CD4-positive, alpha-beta T cell (primary cell): ENCODE data around the gene PELI2. TPM values are rescaled to one million over a fixed set of nuclear protein-coding genes. Genes with fewer than 3 reads are reported as not detected.

Experiments used
- ATAC-seq: fragments of 200-7000 bp; cut with Tn5 transposase; one replicate; pipeline ENCODE4 v1.10.0; 2022; ENCODE audit warnings: mild to moderate bottlenecking; ENCODE audit not compliant: poor library complexity
- CTCF ChIA-PET: fragments of 350-600 bp; sonication (Branson Sonifier 250); formaldehyde crosslinking; loops from one replicate; lab custom pipeline; 2021; ENCODE audit warnings: antibody characterized with exemption, inconsistent platforms; lab: Charles Lee
- POLR2A ChIA-PET: fragments of 350-600 bp; sonication (Branson Sonifier 250); formaldehyde crosslinking; loops from one replicate; lab custom pipeline; 2021; ENCODE audit warnings: antibody characterized with exemption, inconsistent platforms; lab: Charles Lee
- DNase-seq, 14 experiments: peaks; one replicate each; pipeline ENCODE4 v3.0.0-alpha.2; 2013 to 2020; ENCODE audit warnings: mixed read lengths in 2 of 14
- H3K27ac ChIP-seq, 2 donors: one replicate each; pipeline versions ENCODE4 v1.5.1 to v1.7.0; 2013; ENCODE audit warnings: low read length in 2 of 2, low read depth in 1 of 2, mild to moderate bottlenecking in 1 of 2
- H3K27me3 ChIP-seq, 2 experiments: 1 replicate in 1 of 2; 2 replicates in 1 of 2; pipeline versions ENCODE4 v1.6.1 to v1.7.0; 2013; ENCODE audit warnings: low read length in 2 of 2, control low read depth in 1 of 2, mild to moderate bottlenecking in 1 of 2, moderate library complexity in 1 of 2; ENCODE audit not compliant: insufficient read depth in 2 of 2, control insufficient read depth in 1 of 2
- H3K36me3 ChIP-seq: one replicate; pipeline ENCODE4 v1.6.1; 2013; ENCODE audit warnings: low read length, control low read depth; ENCODE audit not compliant: insufficient read depth
- H3K4me1 ChIP-seq: one replicate; pipeline ENCODE4 v1.6.1; 2013; ENCODE audit warnings: low read length, control low read depth; ENCODE audit not compliant: insufficient read depth
- H3K4me3 ChIP-seq: one replicate; pipeline ENCODE4 v1.5.1; 2013; ENCODE audit warnings: mild to moderate bottlenecking, low read length, moderate library complexity
- H3K9me3 ChIP-seq, 2 experiments: 1 replicate in 1 of 2; 2 replicates in 1 of 2; pipeline versions ENCODE4 v1.6.1 to v1.7.0; 2013; ENCODE audit warnings: low read length in 2 of 2, mild to moderate bottlenecking in 2 of 2, control low read depth in 1 of 2, moderate library complexity in 1 of 2; ENCODE audit not compliant: control insufficient read depth in 1 of 2, insufficient read depth in 1 of 2
- H3K27ac Mint-ChIP-seq: one replicate; pipeline ENCODE4 v1.8.0; 2020; ENCODE audit warnings: mixed read lengths
- H3K27me3 Mint-ChIP-seq: one replicate; pipeline ENCODE4 v1.8.0; 2021; ENCODE audit warnings: mixed read lengths
- H3K36me3 Mint-ChIP-seq: one replicate; pipeline ENCODE4 v1.8.0; 2021; ENCODE audit warnings: low read depth, mixed read lengths
- H3K4me1 Mint-ChIP-seq: one replicate; pipeline ENCODE4 v1.8.0; 2021; ENCODE audit warnings: low read depth, mixed read lengths
- H3K4me3 Mint-ChIP-seq: one replicate; pipeline ENCODE4 v1.8.0; 2020; ENCODE audit warnings: mild to moderate bottlenecking, mixed read lengths
- H3K9me3 Mint-ChIP-seq: one replicate; pipeline ENCODE4 v1.8.0; 2020; ENCODE audit warnings: mixed read lengths
- intact Hi-C, 2 experiments: fragments of 100-400 bp; cut with DNase I in 1 of 2; cut with micrococcal nuclease in 1 of 2; formaldehyde crosslinking; loops; one replicate each; pipeline versions ENCODE4 v1.15.1 to v1.9.0; 2023 to 2025; cut with DNase I, micrococcal nuclease
- total RNA-seq, 174 experiments: library from RNA in 2 of 174; stranded (reverse) in 2 of 174; gene quantifications; one replicate each; pipeline ENCODE4 v1.2.3 and lab custom pipeline; 2021 to 2026
- TF ChIP-seq, protein P1 (sequence below): fragments of 200-600 bp; IDR thresholded peaks from one replicate; pipeline ENCODE4 v1.8.0; 2022; ENCODE audit warnings: antibody characterized with exemption, mild to moderate bottlenecking

PELI2 gene
- total RNA-seq, 2 experiments from 2014 or later = 12.2 to 15.9 TPM

DNA sequence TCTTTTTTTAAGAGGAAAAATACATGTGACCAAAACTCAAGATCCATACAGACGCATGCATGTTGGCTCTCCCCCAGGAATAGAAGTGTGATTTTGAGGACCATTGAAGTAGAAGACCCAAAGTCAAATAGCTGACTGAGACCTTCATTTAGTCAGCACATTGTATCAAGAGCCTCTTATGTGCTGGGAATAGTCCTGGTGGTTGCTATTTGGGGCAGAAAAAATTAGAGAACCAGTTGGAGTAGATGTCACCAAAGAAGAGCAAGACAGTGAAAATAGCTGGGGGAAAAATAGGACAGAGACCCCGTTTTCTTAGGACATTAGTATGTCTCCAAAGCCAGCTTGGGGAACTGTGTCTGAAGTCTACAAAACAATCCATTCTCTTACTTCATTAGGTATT is 93.6 kb downstream of the PELI2 start:
- ATAC-seq (no peak), DNase-seq (no peak)
- Mint-ChIP-seq H3K9me3 (no peaks in the 10 kb centered on the region), H3K27me3 (no peaks in the 10 kb centered on the region), H3K36me3 (no peaks in the 10 kb centered on the region), H3K27ac (no peak overlapping the region), H3K4me1 (peaks cover 21% of the 10 kb centered on the region), H3K4me3 (no peak overlapping the region)
- Histone ChIP-seq H3K4me3 (no peak overlapping the region), H3K27me3 (no peaks in the 10 kb centered on the region), H3K9me3 (no peaks in the 10 kb centered on the region), H3K27ac (no peak overlapping the region), H3K36me3 (no peaks in the 10 kb centered on the region), H3K4me1 (no peaks in the 10 kb centered on the region)
- ChIA-PET CTCF (no interaction called here), POLR2A (interaction anchor here (1.5 kb wide), 1 partner anchor 17 kb away, joined by 3 read pairs; no protein-coding TSS in a partner anchor)
- intact Hi-C loops = no loop called here
- TF ChIP-seq, protein P1, sequence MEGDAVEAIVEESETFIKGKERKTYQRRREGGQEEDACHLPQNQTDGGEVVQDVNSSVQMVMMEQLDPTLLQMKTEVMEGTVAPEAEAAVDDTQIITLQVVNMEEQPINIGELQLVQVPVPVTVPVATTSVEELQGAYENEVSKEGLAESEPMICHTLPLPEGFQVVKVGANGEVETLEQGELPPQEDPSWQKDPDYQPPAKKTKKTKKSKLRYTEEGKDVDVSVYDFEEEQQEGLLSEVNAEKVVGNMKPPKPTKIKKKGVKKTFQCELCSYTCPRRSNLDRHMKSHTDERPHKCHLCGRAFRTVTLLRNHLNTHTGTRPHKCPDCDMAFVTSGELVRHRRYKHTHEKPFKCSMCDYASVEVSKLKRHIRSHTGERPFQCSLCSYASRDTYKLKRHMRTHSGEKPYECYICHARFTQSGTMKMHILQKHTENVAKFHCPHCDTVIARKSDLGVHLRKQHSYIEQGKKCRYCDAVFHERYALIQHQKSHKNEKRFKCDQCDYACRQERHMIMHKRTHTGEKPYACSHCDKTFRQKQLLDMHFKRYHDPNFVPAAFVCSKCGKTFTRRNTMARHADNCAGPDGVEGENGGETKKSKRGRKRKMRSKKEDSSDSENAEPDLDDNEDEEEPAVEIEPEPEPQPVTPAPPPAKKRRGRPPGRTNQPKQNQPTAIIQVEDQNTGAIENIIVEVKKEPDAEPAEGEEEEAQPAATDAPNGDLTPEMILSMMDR = no peak

DNA sequence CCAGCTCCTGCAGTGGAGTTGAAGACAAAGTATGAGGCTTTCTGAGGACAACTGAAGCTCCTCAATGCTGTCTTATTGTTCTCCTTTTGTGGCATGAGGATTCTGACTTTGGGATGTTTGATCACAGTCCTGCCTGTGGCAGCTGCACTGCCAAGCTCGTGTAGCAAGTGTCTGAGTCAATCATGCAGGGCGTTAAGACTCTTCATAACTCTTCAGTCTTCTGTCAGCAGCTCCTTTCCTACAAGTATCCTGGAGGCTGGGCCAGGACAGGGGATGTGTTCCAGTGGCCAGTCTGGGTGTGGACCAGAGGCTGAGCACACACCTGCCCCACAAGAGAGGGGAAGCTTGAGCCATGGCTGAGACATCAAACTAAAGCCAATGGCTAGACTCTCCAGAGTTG is 94.3 kb downstream of the PELI2 start:
- no peaks in the 10 kb centered on the region for H3K9me3 Mint-ChIP-seq
- ATAC-seq = no peak
- no peaks in the 10 kb centered on the region for H3K36me3 ChIP-seq

DNA sequence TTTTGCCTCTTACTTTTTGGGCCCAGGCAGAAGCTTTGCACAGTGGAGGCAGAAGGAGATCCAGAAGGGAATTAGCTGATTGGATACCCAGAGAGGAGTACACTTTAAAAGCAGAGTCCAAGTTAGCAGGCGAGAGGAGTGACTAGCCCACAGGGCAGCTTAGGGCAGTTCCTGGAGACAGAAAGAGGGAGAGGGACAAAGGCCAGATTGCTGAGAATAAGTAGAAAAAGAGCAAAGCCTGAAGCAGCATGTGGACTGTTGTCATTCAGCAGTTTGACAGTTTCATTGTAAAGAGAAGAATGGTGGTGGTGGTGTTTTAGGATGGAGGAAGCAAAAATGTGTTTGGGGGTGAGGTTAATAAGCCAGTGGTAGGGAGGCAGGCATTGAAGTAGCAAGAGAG is 95.1 kb downstream of the PELI2 start:
- intact Hi-C loops = no loop called here
- Mint-ChIP-seq H3K27me3 (no peaks in the 10 kb centered on the region), H3K9me3 (no peaks in the 10 kb centered on the region), H3K27ac (no peak overlapping the region), H3K36me3 (no peaks in the 10 kb centered on the region), H3K4me3 (no peak overlapping the region), H3K4me1 (peaks cover 21% of the 10 kb centered on the region)
- TF ChIP-seq, protein P1 = no peak
- H3K9me3 ChIP-seq = no peaks in the 10 kb centered on the region
- no peak overlapping the region for H3K27ac ChIP-seq
- H3K4me3 ChIP-seq = no peak overlapping the region
- no peak for ATAC-seq
- ChIA-PET POLR2A (interaction anchor here (1.5 kb wide), 1 partner anchor 18 kb away, joined by 3 read pairs; no protein-coding TSS in a partner anchor), CTCF (no interaction called here)
- DNase-seq = no peak
- H3K36me3 ChIP-seq = no peaks in the 10 kb centered on the region
- H3K4me1 ChIP-seq = no peaks in the 10 kb centered on the region
- H3K27me3 ChIP-seq = no peaks in the 10 kb centered on the region

More for the DNA sequence above, 94.3 kb downstream of the PELI2 start:
- POLR2A ChIA-PET = interaction anchor here (1.5 kb wide), 1 partner anchor 17 kb away, joined by 3 read pairs; no protein-coding TSS in a partner anchor
- no peak for DNase-seq
- Histone ChIP-seq H3K9me3 (no peaks in the 10 kb centered on the region), H3K4me1 (no peaks in the 10 kb centered on the region), H3K27ac (no peak overlapping the region), H3K4me3 (no peak overlapping the region), H3K27me3 (no peaks in the 10 kb centered on the region)
- Mint-ChIP-seq H3K27me3 (no peaks in the 10 kb centered on the region), H3K4me3 (no peak overlapping the region), H3K27ac (no peak overlapping the region), H3K4me1 (peaks cover 21% of the 10 kb centered on the region), H3K36me3 (no peaks in the 10 kb centered on the region)
- CTCF ChIA-PET = no interaction called here
- TF ChIP-seq, protein P1 = no peak
- intact Hi-C loops = no loop called here
